Measurements from ENCODE around the gene NDUFC1.

- TF ChIP-seq POLR2A (IDR thresholded peaks at IDR 0.05), result no peak
- TF ChIP-seq CTCF (IDR thresholded peaks at IDR 0.05), result no peak
- TF ChIP-seq POLR2AphosphoS5 (IDR thresholded peaks at IDR 0.05), result no peak
Measured at GRCh38 chr4:139312552-139313332, 10.5 kb upstream of the NDUFC1 start.

All from transverse colon (tissue), 4 donors.